ENCODE measurements around the gene TMC7. TPM values are rescaled to one million over a fixed set of nuclear protein-coding genes. Genes with fewer than 3 reads are reported as not detected.

TMC7 gene
- total and polyA plus RNA-seq, 2 of the 13 experiments (the other 11 are each of a cell fraction or from before 2014, with no cell fraction given) = 1.2 to 5.1 TPM

- TF ChIP-seq LRRFIP1 (CRISPR knock-in tag; conservative IDR thresholded peaks at IDR 0.05) (no peak), JUN (CRISPR knock-in tag; IDR thresholded peaks at IDR 0.05) (peak; percentile 93; the same call in 1 of the 2 replicates), TEAD3 (CRISPR knock-in tag; optimal IDR thresholded peaks at IDR 0.05; ENCODE audit: borderline replicate concordance) (peak; percentile 54), IRX3 (CRISPR knock-in tag; IDR thresholded peaks at IDR 0.05; ENCODE audit: borderline replicate concordance, low read depth) (no peak), ZKSCAN8 (CRISPR knock-in tag; IDR thresholded peaks at IDR 0.05; ENCODE audit: borderline replicate concordance) (peak; percentile 43; the same call in 1 of the 2 replicates), CCDC6 (CRISPR knock-in tag; IDR thresholded peaks at IDR 0.05) (0 out of 2 replicates have a peak, but pooled peaks have one; percentile 37), BCL6 (CRISPR knock-in tag; IDR thresholded peaks at IDR 0.05) (peak; percentile 56; the same call in 1 of the 2 replicates), ZNF841 (CRISPR knock-in tag; IDR thresholded peaks at IDR 0.05; ENCODE audit: borderline replicate concordance) (no peak), ZNF317 (CRISPR knock-in tag; IDR thresholded peaks at IDR 0.05) (0 out of 2 replicates have a peak, but pooled peaks have one; percentile 46), ASH2L (IDR thresholded peaks at IDR 0.05; ENCODE audit: insufficient read length, low read depth, low read length) (peak; percentile 24), SNRNP70 (IDR thresholded peaks at IDR 0.05; ENCODE audit: low read depth, low read length) (no peak), ARID2 (CRISPR knock-in tag; IDR thresholded peaks at IDR 0.05; ENCODE audit: borderline replicate concordance) (0 out of 2 replicates have a peak, but pooled peaks have one; percentile 50), ZNF329 (CRISPR knock-in tag; IDR thresholded peaks at IDR 0.05; ENCODE audit: low read depth) (0 out of 2 replicates have a peak, but pooled peaks have one; percentile 27), MLX (CRISPR knock-in tag; IDR thresholded peaks at IDR 0.05) (no peak), KLF12 (CRISPR knock-in tag; IDR thresholded peaks at IDR 0.05; ENCODE audit: borderline replicate concordance) (peak; percentile 58; the same call in 1 of the 2 replicates), PAWR (CRISPR knock-in tag; IDR thresholded peaks at IDR 0.05; ENCODE audit: borderline replicate concordance) (no peak), HNF4A (CRISPR knock-in tag; IDR thresholded peaks at IDR 0.05) (peak; percentile 91), ZNF883 (CRISPR knock-in tag; IDR thresholded peaks at IDR 0.05; ENCODE audit: not compliant biosample characterization) (no peak), ZNF496 (CRISPR knock-in tag; IDR thresholded peaks at IDR 0.05; ENCODE audit: insufficient replicate concordance) (no peak), THRA (CRISPR knock-in tag; IDR thresholded peaks at IDR 0.05; ENCODE audit: borderline replicate concordance) (0 out of 2 replicates have a peak, but pooled peaks have one; percentile 22), ZNF749 (CRISPR knock-in tag; IDR thresholded peaks at IDR 0.05; ENCODE audit: borderline replicate concordance) (no peak), ZNF335 (CRISPR knock-in tag; IDR thresholded peaks at IDR 0.05) (peak; percentile 71), NR2F1 (CRISPR knock-in tag; IDR thresholded peaks at IDR 0.05) (no peak; a peak in 1 of 4 replicates), RFXANK (CRISPR knock-in tag; IDR thresholded peaks at IDR 0.05) (0 out of 2 replicates have a peak, but pooled peaks have one; percentile 81), ZMAT3 (CRISPR knock-in tag; conservative IDR thresholded peaks at IDR 0.05) (peak; percentile 31; the same call in 1 of the 2 replicates)
Measured at GRCh38 chr16:19108409-19109287, 124.9 kb downstream of the TMC7 start (continued).
